ENCODE results near the gene PUSL1.

Gene PUSL1

GRCh38 chr1:1342061-1342562 is 33.7 kb downstream of the PUSL1 start:
- DNase-seq (ENCODE audit: low spot score) = no peak
- no peak for TF ChIP-seq CTCF (IDR thresholded peaks at IDR 0.05)
- no peak overlapping the region for H3K4me3 ChIP-seq
- H3K27ac ChIP-seq = no peak overlapping the region

GRCh38 chr1:1342584-1343115 is 34.3 kb downstream of the PUSL1 start:
- TF ChIP-seq CTCF (IDR thresholded peaks at IDR 0.05) = no peak
- Histone ChIP-seq H3K27ac (no peak overlapping the region), H3K4me3 (no peak overlapping the region)
- no peak for DNase-seq (ENCODE audit: low spot score)

GRCh38 chr1:1343811-1344421 is 35.5 kb downstream of the PUSL1 start:
- H3K27ac ChIP-seq = no peak overlapping the region
- no peak for TF ChIP-seq CTCF (IDR thresholded peaks at IDR 0.05)
- H3K4me3 ChIP-seq = no peak overlapping the region
- DNase-seq (ENCODE audit: low spot score) = no peak

DNA sequence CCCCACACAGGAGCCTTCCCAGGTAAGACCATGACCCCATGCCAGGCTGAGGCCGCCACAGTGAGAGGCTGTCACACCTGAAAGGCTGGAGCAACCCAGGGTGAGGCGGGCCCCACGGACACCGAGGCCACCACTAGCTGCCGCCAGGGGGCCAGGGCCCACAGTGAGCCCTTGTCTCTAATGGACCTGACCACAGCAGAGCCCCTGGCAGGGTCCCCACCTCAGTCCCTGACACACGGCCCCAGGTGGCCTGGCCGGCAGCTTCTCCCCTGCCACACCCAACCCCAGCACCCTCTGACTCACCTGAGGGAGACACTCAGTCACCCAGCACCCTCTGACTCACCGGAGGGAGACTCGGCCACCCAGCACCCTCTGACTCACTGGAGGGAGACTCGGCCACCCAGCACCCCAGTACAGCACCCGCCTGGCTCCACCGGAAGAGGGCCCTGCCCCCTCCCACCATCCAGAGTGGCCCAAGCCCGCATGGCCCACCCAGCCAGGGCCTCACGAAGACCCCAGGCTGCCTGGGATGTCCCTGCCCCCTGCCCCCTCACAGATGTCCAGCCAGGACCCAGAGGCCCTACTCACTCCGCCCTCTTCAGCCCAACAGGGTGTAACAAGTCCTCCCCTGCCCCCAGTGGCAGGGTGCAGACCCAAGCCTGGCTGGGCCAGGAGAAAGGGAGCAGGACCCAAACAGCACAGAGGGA is 36.4 kb downstream of the PUSL1 start:
- DNase-seq (ENCODE audit: low spot score) = no peak
- no peak overlapping the region for H3K4me3 ChIP-seq
- TF ChIP-seq CTCF (IDR thresholded peaks at IDR 0.05) = no peak
- H3K27ac ChIP-seq = peak overlapping the region in 1 of 2 donors; percentile 11

DNA sequence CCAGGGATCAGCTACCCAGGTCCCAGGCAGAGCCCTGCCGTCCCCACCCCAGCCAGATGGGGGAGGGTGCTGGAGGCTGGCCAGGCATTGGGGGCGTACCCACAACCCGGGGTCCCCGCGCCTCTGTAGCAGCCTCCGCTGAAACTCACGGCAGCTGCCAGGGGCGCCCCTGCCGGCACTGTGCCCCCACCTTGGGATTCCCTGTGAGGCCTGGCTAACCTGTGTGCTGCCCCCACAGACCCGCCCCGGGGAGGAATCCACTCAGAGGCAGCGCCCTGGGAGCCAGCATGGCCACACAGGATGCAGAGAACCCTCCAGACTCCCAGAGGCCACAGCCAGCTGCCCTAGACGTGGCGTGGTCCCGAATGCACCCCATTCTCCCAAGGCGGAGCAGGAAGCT is 37.0 kb downstream of the PUSL1 start:
- H3K4me3 ChIP-seq = no peak overlapping the region
- no peak for TF ChIP-seq CTCF (IDR thresholded peaks at IDR 0.05)
- H3K27ac ChIP-seq = peak overlapping the region in 1 of 2 donors; percentile 5
- DNase-seq (ENCODE audit: low spot score) = no peak

- no peak for DNase-seq (ENCODE audit: low spot score)
- Histone ChIP-seq H3K4me3 (peak overlapping the region; percentile 24), H3K27ac (peak overlapping the region in 1 of 2 donors; percentile 21)
- TF ChIP-seq CTCF (IDR thresholded peaks at IDR 0.05) = no peak
These were observed 37.6 kb downstream of the PUSL1 start for GRCh38 chr1:1345860-1346500.
